ENCODE data around the gene SNX10. TPM values are rescaled to one million over a fixed set of nuclear protein-coding genes. Genes with fewer than 3 reads are reported as not detected.

SNX10 gene, protein sequence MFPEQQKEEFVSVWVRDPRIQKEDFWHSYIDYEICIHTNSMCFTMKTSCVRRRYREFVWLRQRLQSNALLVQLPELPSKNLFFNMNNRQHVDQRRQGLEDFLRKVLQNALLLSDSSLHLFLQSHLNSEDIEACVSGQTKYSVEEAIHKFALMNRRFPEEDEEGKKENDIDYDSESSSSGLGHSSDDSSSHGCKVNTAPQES
- total RNA-seq (2021; fragmentation: NEBNext Ultra II Directional; extraction: Animal tissue kit (Norgen Biotek cat#: 25700)) (9.6 and 9.9 TPM in 2 replicates), polyA plus RNA-seq (2011; rRNA removed) (1.9 and 4.4 TPM in 2 replicates), polyA minus RNA-seq (2011; rRNA and poly(A)+ RNA removed) (6.8 and 8.4 TPM in 2 replicates)
- 5.2 TPM for polyA plus RNA-seq (2011; cell fraction: cytosol; rRNA removed)
- polyA plus RNA-seq (2011; cell fraction: nucleus; rRNA removed) = 4.8 TPM
- 6.5 to 9.6 TPM (median 8.0 TPM) in 4 replicates for polyA plus RNA-seq (2012, experiment 1 of 2)
- 0.58 TPM for polyA plus RNA-seq (2012, experiment 2 of 2)
- 11.1 TPM for polyA plus RNA-seq (2013, experiment 1 of 2)
- 10.9 TPM for polyA plus RNA-seq (2013, experiment 2 of 2)
- 3.8 TPM for polyA minus RNA-seq (2011; cell fraction: cytosol; rRNA and poly(A)+ RNA removed)
- polyA minus RNA-seq (2011; cell fraction: nucleus; rRNA and poly(A)+ RNA removed) = 7.8 TPM
- long read RNA-seq, experiment 1, partial matches to known transcripts = 5 of 9 reads
- long read RNA-seq, experiment 1, other reads (novel, unspliced or antisense) = 3 of 9 reads
- long read RNA-seq, experiment 2, partial matches to known transcripts = 2 of 2 reads
- long read RNA-seq, experiment 2, other reads (novel, unspliced or antisense) = 0 of 2 reads

DNA sequence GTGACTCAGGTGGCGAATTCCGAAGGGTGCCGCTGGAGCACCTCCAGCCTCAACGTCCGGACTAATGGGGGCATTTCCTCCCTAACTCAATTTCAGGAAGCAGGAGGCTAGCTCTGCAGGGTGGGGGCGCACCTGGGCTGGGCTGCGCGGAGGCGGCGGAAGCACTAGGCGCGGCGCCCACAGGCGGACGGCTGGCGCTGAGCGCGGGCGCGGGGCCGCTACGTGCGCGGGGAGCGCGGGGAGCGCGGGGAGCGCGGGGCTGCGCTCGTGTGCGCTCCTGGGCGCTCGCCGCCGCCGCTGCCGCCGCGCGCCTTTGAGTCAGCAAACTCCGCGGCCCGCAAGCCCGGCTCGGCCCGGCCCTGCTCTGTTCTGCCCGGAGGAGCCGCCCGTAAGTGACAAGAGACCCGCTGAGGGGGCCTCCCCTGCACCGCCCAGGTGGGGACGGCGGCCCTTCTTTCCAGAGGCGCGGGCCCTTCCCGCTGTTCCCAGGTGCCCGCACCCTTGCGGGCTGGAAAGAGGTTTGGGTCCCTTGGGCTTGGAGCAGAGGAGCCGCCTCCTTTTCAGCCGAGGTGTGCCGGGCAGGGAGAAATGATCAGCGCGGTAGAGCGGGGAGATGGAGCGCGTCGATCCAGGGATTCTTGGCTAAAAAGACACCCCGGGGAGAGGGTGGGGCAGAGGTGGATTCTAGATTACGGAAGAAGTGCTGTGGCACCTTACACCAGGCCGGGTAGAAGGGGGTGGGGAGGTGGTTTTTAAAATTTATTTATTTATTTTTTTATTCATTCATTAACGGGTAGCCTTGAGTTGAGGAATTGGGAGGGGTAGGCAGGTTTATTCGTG is at the start of gene SNX10:
Gene SNX10, plus strand, starts transcription at position 164 of the 840 bp plus-strand sequence. CDS start 54,581 bp downstream, outside the sequence.
- peak within 1 kb of the TSS; percentile 69 for H3K4ac ChIP-seq (replicated peaks; ENCODE audit: insufficient read length, low read depth, low read length)
- ChIA-PET CTCF (ENCODE audit: partially characterized antibody) (interaction anchor here (0.7 to 1.3 kb wide), 7 partner anchors 9 to 98 kb away, joined by 3 to 5 read pairs (median 3); no protein-coding TSS in a partner anchor), POLR2A (ENCODE audit: partially characterized antibody) (interaction anchor here (0.9 to 2.7 kb wide), 7 partner anchors 13 to 103 kb away, joined by 3 to 10 read pairs (median 4); partner anchors contain the start of gene HNRNPA2B1)
- H4K91ac ChIP-seq (replicated peaks; ENCODE audit: insufficient read length, low read length) = no peak within 1 kb of the TSS
- H3K4me3 ChIP-seq (ENCODE audit: extremely low read depth in 1 of 4, insufficient read depth in 2 of 4, low read depth in 3 of 4, low read length in 4 of 4) = peak within 1 kb of the TSS; percentile 24 to 82 (median 60)
- peaks cover 2% of the 10 kb centered on the region; the same call in 1 of the 2 replicates for H3K23me2 ChIP-seq (ENCODE audit: low read depth, low read length)
- no peak within 1 kb of the TSS for H3K14ac ChIP-seq (ENCODE audit: insufficient read length)
- 0 out of 7 replicates have a peak, but pooled peaks cover 0 to 3% (median 0%) of the 10 kb centered on the region in 4 experiments for H3K27me3 ChIP-seq (replicated peaks in 1 of 4; ENCODE audit: control insufficient read depth in 3 of 4, extremely low read depth in 1 of 4, insufficient read depth in 3 of 4, low read length in 3 of 4)
- H3K18ac ChIP-seq (ENCODE audit: extremely low read depth, low read length) = no peak within 1 kb of the TSS
- no peaks in the 10 kb centered on the region for H4K20me1 ChIP-seq (replicated peaks in 1 of 2; ENCODE audit: control insufficient read depth in 1 of 2, insufficient read depth in 2 of 2, low read length in 2 of 2)
- H3K9me3 ChIP-seq (ENCODE audit: insufficient read depth in 2 of 2, low read depth in 1 of 2, low read length in 1 of 2) = no peaks in the 10 kb centered on the region
- H3K79me1 ChIP-seq (ENCODE audit: low read depth, low read length) = no peaks in the 10 kb centered on the region
- peaks cover 0 to 5% (median 2%) of the 10 kb centered on the region in 4 experiments; a peak in 5 of 7 replicates for H3K4me1 ChIP-seq (replicated peaks in 1 of 4; ENCODE audit: control insufficient read depth in 3 of 4, insufficient read depth in 4 of 4, low read length in 3 of 4)
- H2BK20ac ChIP-seq (ENCODE audit: low read length) = no peak within 1 kb of the TSS
- no peak within 1 kb of the TSS for H2BK15ac ChIP-seq (ENCODE audit: low read length)
- peak within 1 kb of the TSS; percentile 47 to 86 for H3K4me2 ChIP-seq (ENCODE audit: insufficient read depth in 1 of 2, low read depth in 2 of 2, low read length in 2 of 2)
- DNase-seq (ENCODE audit: low read depth in 1 of 2, low spot score in 2 of 2) (peak; percentile 41 to 75), FAIRE-seq (no peak)
- peak within 1 kb of the TSS; percentile 78 for H4K8ac ChIP-seq (ENCODE audit: extremely low read depth, insufficient read depth, low read length)
- H3K36me3 ChIP-seq (ENCODE audit: control insufficient read depth in 2 of 4, insufficient read depth in 4 of 4, low read length in 3 of 4) = no peaks in the 10 kb centered on the region
- no peak within 1 kb of the TSS for H2BK12ac ChIP-seq (ENCODE audit: low read depth, low read length)
- H3K79me2 ChIP-seq (ENCODE audit: control insufficient read depth in 1 of 2, insufficient read depth in 2 of 2, low read length in 2 of 2) = no peaks in the 10 kb centered on the region
- 6% methylated on average over 31 of the region's 74 CpGs; no CpG with 5 or more reads in 1 of the 2 experiments for WGBS, 2 experiments (ENCODE audit: extremely low coverage in 1 of 2, insufficient coverage in 1 of 2, insufficient read length in 1 of 2, insufficient replicate concordance in 2 of 2, low coverage in 1 of 2, low lambda C conversion rate in 2 of 2, missing lambda C conversion rate in 1 of 2)
- no peak within 1 kb of the TSS for H3K56ac ChIP-seq (replicated peaks; ENCODE audit: insufficient read length, low read depth, low read length)
- H3K9ac ChIP-seq (replicated peaks in 1 of 4; ENCODE audit: extremely low read depth in 1 of 4, low read depth in 3 of 4, low read length in 3 of 4) = no peak within 1 kb of the TSS
- no peak within 1 kb of the TSS for H2BK120ac ChIP-seq (replicated peaks; ENCODE audit: low read depth, low read length)
- H3K23ac ChIP-seq (ENCODE audit: insufficient read length) = no peak within 1 kb of the TSS
- peak within 1 kb of the TSS; percentile 84 for H2AFZ ChIP-seq (ENCODE audit: low read length)
- no peak within 1 kb of the TSS for H3K27ac ChIP-seq (ENCODE audit: low read depth, low read length)
- no peak within 1 kb of the TSS for H4K5ac ChIP-seq (ENCODE audit: insufficient read length, low read depth, low read length)
- H2BK5ac ChIP-seq (ENCODE audit: low read depth, low read length) = no peak within 1 kb of the TSS
- H2AK5ac ChIP-seq (ENCODE audit: low read depth, low read length) = no peak within 1 kb of the TSS
- TF ChIP-seq, protein P1, sequence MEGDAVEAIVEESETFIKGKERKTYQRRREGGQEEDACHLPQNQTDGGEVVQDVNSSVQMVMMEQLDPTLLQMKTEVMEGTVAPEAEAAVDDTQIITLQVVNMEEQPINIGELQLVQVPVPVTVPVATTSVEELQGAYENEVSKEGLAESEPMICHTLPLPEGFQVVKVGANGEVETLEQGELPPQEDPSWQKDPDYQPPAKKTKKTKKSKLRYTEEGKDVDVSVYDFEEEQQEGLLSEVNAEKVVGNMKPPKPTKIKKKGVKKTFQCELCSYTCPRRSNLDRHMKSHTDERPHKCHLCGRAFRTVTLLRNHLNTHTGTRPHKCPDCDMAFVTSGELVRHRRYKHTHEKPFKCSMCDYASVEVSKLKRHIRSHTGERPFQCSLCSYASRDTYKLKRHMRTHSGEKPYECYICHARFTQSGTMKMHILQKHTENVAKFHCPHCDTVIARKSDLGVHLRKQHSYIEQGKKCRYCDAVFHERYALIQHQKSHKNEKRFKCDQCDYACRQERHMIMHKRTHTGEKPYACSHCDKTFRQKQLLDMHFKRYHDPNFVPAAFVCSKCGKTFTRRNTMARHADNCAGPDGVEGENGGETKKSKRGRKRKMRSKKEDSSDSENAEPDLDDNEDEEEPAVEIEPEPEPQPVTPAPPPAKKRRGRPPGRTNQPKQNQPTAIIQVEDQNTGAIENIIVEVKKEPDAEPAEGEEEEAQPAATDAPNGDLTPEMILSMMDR (IDR thresholded peaks at IDR 0.05; ENCODE audit: control extremely low read depth in 1 of 3, insufficient read depth in 1 of 3, low read depth in 1 of 3, low read length in 3 of 3) = peak; percentile 52 to 64 (median 64)
- TF ChIP-seq RAD21 (IDR thresholded peaks at IDR 0.05 in 1 of 2, conservative IDR thresholded peaks at IDR 0.05 in 1 of 2; ENCODE audit: low read depth in 2 of 2, low read length in 2 of 2) = peak; percentile 42 to 67; a peak in 3 of 4 replicates
- no peak for TF ChIP-seq ZNF274 (IDR thresholded peaks at IDR 0.05; ENCODE audit: borderline replicate concordance, extremely low read depth, low read length)
- TF ChIP-seq BCL11A (IDR thresholded peaks at IDR 0.05; ENCODE audit: low read depth in 2 of 2, low read length in 2 of 2) = no peak

Measured in H1 (cell line).